ENCODE data around the gene PTCHD1. TPM values are rescaled to one million over a fixed set of nuclear protein-coding genes. Genes with fewer than 3 reads are reported as not detected.

Gene PTCHD1
- polyA plus RNA-seq, 10 donors = 0.34 to 1.5 (median 0.75) TPM

DNA sequence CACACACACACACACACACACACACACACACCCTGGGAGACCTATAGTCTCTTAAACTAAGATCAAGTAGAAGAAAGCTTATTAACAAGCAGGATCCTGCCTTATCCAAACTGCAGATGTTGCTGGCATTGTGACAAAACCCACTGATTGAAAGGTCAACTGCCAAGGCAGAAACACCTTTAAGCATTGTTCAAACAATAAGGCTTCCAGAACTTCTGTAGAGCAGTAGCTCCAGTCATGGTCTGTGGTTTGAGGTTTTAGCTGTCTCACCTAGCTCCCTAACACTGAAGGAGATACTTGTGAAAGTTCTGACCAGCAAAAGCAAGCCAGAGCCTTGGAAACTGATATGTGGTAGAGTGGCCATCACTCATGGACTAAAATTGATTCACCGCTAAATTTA, 59.8 kb downstream of the PTCHD1 start:
- no peak for DNase-seq

DNA sequence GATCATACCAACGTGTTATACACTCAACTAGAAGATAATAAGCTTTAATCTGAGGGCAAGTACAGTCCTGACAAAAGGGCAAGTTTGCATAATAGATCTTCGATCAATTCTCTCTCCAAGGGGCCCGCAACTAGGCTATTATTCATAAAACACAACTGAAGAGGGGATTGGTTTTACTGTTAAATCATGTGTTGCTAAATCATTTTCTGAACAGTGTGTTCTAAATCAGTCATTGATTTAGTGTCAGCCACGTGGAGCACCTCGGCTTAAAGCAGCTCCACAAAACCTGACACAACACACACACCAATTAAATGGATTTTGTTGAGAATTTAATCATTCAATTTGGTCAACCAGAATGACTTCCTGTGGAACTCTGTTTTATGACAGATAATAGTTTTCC, 61.6 kb downstream of the PTCHD1 start:
- DNase-seq = no peak

DNA sequence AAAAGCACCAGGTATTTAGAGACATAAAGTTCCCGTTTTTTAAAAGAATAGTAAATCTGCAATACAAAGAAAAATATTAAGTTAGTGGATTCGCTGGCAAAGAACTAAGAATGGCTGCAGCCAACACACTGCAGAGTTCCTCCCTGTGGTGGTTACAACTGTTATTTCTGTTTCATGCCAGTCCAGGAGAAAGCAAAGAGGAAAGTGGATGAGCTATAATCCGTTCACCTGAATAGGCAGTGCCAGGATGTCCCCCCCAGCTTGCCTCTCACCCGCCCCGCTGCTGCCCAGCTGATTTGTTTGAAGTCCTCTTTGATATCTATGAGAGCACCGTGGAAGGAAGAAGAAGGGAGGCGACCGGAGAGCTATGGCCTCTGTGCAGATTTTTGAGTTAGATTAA, 63.9 kb downstream of the PTCHD1 start:
- no peak for DNase-seq

DNA sequence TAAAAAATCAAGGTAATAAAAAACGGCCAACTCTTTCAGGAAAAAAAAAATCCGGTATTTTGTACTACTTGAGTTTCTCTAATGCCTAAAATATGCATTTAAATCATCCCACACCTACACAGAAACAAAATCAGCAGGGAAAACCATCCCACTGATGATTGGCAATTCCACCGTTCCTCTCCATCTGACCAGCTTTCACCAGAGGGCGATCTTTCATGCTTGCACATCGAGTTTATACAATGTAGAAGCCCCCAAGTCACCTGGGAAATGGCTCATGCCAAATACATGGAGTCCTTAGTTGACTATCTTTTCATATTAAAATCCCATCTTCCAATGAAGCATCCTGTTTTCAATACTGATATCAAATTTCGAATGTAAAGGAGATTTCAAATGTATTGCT, 69.2 kb downstream of the PTCHD1 start:
- no peak for DNase-seq

DNA sequence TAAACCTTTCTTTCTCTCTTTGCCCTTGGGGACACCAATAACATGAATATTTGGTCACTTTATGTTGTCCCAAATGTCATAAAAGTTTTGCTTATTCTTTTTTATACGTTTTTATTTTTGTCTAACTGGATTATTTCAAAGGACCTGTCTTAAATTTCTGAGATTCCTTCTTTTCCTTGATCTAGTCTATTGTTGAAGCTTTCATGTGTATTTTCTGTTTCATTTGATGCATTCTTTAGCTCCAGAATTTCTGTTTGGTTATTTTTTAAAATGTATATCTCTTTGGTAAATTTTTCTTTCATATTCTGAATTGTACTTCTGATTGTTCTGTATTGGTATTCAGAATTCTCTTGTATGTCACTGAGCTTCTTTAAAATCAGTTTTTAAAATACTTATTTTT, 88.3 kb downstream of the PTCHD1 start:
- no peak for DNase-seq

DNA sequence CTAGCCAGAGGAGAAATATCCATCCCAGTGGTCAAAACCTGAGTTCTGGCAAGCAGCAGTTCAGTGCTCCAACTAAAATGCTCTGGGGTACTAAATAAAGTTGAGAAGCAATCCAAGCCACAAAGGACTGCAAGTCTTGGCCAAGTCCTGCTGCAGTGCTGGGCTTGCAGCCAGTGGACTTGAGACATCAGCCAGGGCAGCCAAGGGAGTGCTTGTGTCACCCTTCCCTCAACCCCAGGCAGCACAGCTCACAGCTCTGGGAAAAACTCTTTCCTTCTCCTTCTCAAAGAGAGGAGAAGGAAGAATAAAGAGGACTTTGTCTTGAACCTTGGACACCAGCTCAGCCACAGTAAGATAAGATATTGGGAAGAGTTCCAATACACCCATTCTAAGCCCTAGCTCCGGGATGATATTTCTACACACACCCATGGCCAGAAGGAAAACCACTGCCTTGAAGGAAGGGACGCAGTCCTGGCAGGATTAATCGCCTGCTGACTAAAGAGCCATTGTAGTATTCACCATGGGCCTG, 99.8 kb downstream of the PTCHD1 start:
- DNase-seq = peak; percentile 50 to 79 (median 63)

DNA sequence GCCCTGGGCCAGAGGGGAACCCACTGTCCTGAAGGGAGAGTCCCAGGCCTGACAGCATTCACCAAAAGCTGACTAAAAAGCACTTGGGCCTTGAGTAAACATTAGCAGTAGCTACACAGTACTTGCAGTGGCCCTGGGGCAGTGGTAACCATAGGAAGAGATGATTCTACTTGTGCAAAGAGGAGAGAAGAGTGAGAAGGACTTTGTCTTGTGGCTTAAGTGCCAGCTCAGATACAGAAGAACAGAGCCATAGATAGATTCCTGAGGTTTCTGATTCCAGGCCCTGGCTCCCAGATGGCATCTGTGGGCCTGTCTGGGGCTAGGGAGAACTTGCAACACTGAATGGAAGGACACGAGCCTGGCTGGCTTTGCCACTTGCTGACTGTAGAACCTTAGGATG, 100.5 kb downstream of the PTCHD1 start:
- DNase-seq = peak in 1 of 3 donors; percentile 4

DNA sequence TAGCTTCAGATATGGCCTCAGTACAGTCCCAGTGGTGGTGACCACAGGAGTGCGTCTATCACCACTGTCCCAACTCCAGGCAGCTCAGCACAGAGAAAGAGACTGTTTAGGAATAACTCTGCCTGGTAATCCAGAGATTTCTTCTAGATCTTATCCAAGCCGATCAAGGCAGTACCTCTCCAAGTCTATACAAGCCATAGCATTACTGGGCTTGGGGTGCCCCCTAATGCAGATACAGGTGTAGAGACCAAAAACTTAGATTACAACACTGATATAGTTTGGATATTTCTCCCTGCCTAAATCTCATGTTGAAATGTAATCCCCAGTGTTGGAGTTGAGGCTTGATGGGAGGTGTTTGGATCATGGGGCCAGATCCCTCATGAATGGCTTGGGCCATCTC, 100.9 kb downstream of the PTCHD1 start:
- DNase-seq = peak in 2 of 3 donors; percentile 24 to 55

DNA sequence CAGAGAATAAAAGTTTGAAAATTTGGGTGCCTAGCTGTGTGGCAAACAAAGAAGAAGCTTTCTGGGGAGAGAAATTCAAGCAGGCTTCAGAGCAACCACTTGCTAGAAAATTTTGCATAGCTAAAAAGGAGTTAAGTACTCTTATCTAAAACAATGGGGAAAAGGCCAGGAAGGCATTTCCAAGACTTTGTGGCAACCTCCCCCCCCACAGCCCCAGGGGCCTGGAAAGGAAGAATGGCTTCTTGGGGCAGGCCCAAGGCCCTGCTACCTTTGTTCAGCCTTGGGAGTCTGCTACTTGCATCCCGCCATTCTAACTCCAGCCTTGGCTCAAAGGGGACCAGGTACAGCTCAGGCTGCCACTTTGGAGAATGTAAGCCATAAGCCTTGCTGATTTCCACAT, 102.2 kb downstream of the PTCHD1 start:
- DNase-seq = no peak

DNA sequence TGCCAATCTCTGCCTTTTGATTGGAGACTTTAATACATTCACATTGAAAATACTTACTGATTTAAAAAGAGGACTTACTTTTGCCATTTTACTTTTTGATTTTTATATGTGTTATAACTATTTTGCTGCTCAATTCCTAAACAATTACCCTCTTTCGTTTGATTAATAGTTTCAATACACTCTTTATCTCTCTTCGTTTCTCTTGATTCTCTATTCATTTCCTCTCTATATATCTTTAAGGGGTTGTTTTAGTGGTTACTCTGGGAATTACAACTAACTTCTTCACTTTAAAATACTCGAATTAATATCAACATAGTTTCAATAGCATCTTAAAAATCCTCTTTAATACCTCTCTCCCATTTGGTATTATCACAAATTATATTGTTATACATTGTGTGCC, 116.6 kb downstream of the PTCHD1 start:
- DNase-seq = no peak
